Articular chondrocyte of knee joint (primary cell): ENCODE data around the gene MORN3. TPM values are rescaled to one million over a fixed set of nuclear protein-coding genes. Genes with fewer than 3 reads are reported as not detected.

Source experiments
- small RNA-seq: library from RNA; depleted of rRNA; stranded (forward); fragments of <200 nt; gene quantifications from one replicate; pipeline ENCODE3, GENCODE V24; 2012
- total RNA-seq: library from RNA; depleted of rRNA; stranded (reverse); fragments of >200 nt; gene quantifications from 2 replicates; pipeline ENCODE4 v1.2.3, GENCODE V29; 2012

MORN3 gene, protein sequence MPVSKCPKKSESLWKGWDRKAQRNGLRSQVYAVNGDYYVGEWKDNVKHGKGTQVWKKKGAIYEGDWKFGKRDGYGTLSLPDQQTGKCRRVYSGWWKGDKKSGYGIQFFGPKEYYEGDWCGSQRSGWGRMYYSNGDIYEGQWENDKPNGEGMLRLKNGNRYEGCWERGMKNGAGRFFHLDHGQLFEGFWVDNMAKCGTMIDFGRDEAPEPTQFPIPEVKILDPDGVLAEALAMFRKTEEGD
- 1.0 and 1.3 TPM in 2 replicates for total RNA-seq

DNA sequence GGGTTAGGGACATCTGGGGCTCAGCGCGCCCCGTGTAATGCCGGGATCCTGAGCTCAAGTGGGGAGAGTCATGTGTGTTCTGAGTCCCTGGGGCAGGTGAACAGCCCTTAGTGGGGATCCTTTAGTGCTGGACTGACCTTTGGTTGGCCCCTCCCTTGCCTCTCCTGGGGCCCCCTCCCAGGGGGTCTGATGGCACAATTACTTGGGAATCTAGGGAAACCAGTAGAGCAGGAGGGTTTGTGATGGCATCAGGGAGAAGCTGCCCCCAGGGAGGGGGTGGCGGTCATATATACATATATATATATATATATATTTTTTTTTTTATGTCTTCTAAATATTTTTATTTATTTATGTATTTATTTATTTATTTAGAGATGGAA lies at the start of gene MORN3:
TSS of gene MORN3 (minus strand) at position 134 of the 380 bp plus-strand sequence. CDS start 171 bp downstream, outside the sequence.

DNA sequence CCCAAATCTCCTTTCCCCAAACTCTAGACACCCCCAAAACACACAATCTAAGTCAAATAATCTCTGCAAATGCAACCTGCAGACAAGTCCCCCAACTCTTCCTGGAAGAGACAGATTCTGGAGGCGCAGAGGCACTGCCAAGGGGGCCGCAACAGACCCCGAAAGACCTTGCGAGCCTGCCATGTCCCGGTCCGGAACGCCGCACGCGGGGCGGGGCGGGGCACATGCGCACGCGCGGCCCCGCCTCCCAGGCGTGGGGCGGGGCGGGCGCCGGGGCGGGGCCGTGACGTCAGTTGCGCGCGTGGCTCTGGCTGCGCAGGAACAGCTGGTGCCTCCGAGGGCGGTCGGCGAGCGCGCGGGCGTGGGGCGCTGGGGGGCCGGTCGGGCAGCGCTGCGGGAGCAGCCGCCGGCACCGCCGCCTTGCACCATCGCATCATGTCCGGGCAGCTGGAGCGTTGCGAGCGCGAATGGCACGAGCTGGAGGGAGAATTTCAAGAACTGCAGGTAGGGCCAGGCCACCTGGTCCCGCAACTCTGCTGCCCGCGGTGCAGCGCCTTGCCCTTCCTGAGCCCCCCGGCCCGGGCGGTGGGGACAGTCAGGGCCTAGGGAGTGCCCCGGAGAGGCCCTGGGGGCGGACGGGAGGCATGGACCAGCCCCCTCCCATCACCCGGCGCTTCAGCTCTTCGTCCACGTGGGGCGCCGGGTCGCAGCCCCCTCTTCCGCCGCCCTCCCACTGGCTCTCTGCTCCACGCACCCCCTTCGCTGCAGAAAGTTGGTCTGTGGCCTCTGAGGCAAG lies 43.2 kb upstream of the MORN3 start, which contains the start of gene TMEM120B:
TSS of gene TMEM120B (plus strand) at position 292 of the 796 bp plus-strand sequence. CDS start at position 436, 144 bp downstream.

DNA sequence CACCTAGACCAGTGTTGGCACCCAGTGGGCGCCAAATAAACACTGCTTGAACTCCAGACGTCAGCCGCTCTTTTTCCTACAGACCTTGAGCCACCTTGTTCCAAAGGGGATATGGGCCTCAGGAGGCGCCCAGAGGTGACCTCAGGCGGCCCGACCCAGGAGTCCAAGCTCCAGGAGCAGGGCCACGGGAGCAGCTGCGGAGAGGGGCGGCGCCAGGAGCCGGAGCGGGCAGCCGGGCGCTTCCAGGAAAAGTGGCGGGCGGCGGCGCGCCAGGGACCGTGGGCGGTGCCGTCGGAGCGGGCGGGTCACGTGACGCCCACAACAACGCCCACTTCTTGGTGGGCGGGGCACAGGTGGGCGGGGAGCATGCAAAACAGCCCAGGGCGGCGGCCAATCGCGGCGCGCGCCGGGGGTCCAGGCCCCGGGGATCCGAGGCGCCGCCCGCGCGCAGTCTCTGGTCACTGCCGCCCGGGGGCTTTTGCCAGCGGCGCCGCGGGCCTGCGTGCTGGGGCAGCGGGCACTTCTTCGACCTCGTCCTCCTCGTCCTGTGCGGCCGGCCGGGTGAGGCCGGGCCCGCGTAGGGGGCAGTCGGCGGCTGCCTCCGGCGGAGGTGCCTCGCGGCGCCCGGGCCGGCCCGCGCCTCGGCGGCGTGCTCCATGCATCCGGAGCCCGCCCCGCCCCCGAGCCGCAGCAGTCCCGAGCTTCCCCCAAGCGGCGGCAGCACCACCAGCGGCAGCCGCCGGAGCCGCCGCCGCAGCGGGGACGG lies 43.2 kb downstream of the MORN3 start, which contains the start of gene ORAI1:
TSS of gene ORAI1 (plus strand) at position 444 of the 766 bp plus-strand sequence.

Small RNA genes lying within 50 kb of the gene (small RNA-seq; reads per million reads assigned to genes)
- gene RNU6-1004P: not detected

Other genes with a start within 250 kb of the MORN3 start
- 24.0 and 25.9 TPM in 2 replicates for gene KDM2B, start 88.6 kb downstream of the MORN3 start, total RNA-seq
- 6.2 and 6.5 TPM in 2 replicates for gene ORAI1, start 43.1 kb downstream of the MORN3 start, total RNA-seq
- gene TMEM120B, start 43.1 kb upstream of the MORN3 start, total RNA-seq: 7.7 and 7.8 TPM in 2 replicates
- gene RHOF, start 124.0 kb upstream of the MORN3 start, total RNA-seq: 18.6 and 19.3 TPM in 2 replicates
- 5.4 and 5.9 TPM in 2 replicates for gene SETD1B, start 134.4 kb upstream of the MORN3 start, total RNA-seq
- 3.2 and 3.9 TPM in 2 replicates for gene HPD, start 189.2 kb upstream of the MORN3 start, total RNA-seq
- gene PSMD9, start 219.1 kb upstream of the MORN3 start, total RNA-seq: 41.8 and 54.0 TPM in 2 replicates
- gene CFAP251, start 248.9 kb upstream of the MORN3 start, total RNA-seq: 4.2 and 4.8 TPM in 2 replicates